ENCODE results near the gene CDH5.

CDH5 gene

DNA sequence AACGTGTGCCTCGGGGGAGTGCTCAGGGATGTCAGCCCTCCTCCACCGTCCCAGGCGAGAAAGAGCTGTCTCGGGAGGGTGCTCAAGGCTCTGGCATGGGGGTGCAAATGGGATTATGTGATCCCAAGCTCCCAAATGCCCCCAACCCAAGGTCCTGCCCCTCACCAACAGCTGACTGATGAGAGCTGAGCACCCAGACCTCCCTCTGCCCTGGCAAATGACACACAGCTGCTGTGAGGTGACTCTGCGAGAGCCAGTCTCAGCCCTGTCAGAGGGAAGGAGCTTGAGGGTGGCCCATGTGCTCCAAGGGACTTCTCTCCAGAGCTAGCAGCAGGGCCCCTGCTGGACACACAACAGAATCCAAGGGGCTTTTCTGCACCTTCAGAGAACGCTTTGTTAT, 7.7 kb downstream of the CDH5 start:
- DNase-seq (ENCODE audit: low read depth in 2 of 2) = no peak

GRCh38 chr16:66375451-66375850, 9.0 kb downstream of the CDH5 start:
- no peak for DNase-seq (ENCODE audit: low read depth in 2 of 2)

- no peak for DNase-seq (ENCODE audit: low read depth in 2 of 2)
These were observed 9.6 kb downstream of the CDH5 start for GRCh38 chr16:66376114-66376513.

GRCh38 chr16:66376577-66377305, 10.2 kb downstream of the CDH5 start:
- no peak for DNase-seq (ENCODE audit: low read depth in 2 of 2)

DNA sequence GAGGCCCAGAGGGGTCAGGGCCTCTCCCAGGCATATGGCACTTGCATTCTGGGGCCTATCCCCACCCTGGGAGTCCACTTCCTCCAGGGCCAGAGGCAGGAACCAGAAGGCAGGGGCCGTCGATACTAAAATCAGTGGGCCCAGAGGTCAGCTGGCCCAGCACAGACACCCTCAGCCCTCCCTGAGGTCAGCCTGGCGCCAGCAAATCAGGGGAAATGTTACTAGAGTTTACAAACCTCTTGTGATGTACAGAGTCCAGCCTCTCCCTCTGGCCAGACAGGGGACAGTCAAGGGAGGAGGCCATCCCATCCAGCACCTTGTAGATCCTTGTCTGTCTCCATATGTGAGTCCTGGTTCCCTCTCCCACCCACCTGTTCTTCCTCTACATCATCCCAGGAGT, 10.8 kb downstream of the CDH5 start:
- DNase-seq (ENCODE audit: low read depth in 2 of 2) = no peak

DNA sequence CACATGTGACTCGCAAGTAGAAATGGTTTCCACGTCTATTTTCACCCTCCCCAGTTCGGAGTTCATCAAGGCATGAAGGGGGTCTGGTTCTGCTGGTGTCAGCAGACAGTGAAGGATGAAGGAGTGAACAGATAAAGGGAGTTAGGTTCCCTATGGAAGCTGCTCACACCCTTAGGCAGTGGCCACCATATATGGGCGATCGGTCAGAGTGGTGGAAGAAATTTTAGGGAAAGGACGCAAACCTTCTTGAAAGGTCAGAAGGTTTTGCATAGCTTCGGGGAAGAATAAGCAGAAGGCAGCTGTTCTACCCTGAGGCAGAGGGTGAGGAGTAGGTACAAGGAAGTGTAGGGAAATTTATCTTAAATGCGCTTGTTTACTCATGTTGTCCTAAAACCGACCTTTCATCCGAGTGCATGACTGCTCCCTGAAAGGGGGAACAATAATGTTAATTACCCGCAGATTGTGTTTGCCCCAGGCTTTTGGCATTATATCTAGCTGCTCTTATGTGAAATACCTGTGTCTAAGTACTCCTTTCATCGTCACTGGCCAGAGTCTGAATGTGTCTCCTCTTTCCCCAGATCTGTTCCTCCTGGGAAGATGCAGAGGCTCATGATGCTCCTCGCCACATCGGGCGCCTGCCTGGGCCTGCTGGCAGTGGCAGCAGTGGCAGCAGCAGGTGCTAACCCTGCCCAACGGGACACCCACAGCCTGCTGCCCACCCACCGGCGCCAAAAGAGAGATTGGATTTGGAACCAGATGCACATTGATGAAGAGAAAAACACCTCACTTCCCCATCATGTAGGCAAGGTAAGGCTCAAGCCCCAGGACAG, 12.5 kb downstream of the CDH5 start:
- DNase-seq (ENCODE audit: low read depth in 2 of 2) = no peak

DNA sequence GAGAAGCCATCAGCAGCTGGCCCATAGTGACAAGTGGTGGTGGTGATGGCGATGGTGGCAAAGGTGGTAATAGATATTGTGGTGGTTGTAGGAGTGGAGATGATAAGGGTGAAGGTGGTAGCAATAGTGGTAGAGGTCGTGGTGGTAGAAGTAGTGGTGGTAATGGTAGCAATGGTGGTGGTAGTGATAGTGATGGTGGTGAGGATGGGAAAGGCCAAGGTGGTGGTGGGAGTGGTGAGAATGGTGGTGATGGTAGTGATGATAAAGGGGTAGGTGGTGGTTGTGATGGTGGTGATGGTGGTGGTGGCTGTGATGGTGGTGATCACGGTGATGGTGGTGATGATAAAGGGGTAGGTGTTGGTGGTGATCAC, 13.1 kb downstream of the CDH5 start:
- DNase-seq (ENCODE audit: low read depth in 2 of 2) = no peak

- no peak for DNase-seq (ENCODE audit: low read depth in 2 of 2)
These were observed 13.9 kb downstream of the CDH5 start for GRCh38 chr16:66380421-66380820.

DNA sequence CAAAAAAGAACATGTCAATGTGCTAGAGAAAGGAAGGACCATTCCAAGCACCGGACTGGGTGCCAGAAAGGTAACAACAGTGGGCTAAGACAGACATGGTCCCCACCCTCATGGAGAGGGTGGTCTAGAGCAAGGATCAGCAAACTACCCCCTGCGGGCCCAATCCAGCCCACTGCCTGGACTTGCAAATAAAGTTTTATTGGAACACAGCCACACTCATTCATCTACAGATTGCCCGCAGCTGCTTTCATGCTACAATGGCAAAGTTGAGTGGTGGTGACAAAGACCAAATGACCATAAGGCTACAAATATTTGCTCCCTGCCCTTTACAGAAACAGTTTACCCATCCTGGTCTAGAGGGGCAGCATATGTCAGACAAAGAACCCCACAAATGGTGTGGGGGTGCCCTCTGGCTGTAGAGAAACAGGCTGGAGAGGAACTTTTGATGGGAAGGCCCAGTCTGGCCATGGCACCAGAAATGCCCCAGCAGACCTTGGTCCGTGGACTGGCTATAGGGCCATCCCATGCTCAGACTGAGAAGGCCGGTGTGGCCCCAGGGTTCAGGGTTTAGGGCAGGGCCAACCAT, 15.2 kb downstream of the CDH5 start:
- DNase-seq (ENCODE audit: low read depth in 2 of 2) = no peak

GRCh38 chr16:66382171-66382965, 15.9 kb downstream of the CDH5 start:
- no peak for DNase-seq (ENCODE audit: low read depth in 2 of 2)

DNA sequence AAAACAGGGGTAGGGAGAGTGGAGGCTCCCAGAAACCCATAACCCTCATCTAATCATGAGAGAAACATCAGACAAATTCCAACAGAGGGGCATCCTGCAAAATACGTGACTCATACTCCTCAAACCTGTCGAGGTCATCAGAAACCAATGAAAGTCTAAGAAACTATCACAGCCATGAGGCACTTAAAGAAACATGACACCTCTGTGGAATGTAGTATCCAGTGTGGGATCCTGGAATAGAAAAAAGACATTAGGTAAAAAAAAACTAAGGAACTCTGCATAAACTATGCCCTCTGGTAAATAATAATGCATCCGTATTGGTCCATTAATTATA, 16.4 kb downstream of the CDH5 start:
- DNase-seq (ENCODE audit: low read depth in 2 of 2) = no peak

DNA sequence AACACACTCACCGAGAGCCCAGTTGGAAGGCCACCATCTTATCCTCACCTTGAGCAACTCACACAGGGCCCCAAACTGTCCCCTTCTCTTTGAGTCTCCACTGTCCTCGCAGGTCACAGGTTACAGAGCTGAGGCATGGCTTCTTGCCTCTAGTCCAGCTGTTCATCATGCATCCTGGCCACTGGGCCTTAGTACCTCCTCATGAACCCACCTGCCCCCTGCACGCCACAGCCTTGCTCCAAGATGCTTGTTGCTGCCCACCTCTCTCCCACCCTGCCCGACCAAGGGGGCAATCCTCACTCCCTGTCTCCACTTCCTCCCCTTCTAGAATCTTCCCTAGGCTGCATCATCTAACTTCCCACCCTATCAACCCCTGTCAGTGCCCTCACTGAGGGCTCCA, 17.1 kb downstream of the CDH5 start:
- no peak for DNase-seq (ENCODE audit: low read depth in 2 of 2)

- DNase-seq (ENCODE audit: low read depth in 2 of 2) = no peak
These were observed 18.9 kb downstream of the CDH5 start for GRCh38 chr16:66385415-66385814.

- no peak for DNase-seq (ENCODE audit: low read depth in 2 of 2)
These were observed 20.4 kb downstream of the CDH5 start for GRCh38 chr16:66386629-66387622.

- no peak for DNase-seq (ENCODE audit: low read depth in 2 of 2)
These were observed 21.4 kb downstream of the CDH5 start for GRCh38 chr16:66387817-66388332.

DNA sequence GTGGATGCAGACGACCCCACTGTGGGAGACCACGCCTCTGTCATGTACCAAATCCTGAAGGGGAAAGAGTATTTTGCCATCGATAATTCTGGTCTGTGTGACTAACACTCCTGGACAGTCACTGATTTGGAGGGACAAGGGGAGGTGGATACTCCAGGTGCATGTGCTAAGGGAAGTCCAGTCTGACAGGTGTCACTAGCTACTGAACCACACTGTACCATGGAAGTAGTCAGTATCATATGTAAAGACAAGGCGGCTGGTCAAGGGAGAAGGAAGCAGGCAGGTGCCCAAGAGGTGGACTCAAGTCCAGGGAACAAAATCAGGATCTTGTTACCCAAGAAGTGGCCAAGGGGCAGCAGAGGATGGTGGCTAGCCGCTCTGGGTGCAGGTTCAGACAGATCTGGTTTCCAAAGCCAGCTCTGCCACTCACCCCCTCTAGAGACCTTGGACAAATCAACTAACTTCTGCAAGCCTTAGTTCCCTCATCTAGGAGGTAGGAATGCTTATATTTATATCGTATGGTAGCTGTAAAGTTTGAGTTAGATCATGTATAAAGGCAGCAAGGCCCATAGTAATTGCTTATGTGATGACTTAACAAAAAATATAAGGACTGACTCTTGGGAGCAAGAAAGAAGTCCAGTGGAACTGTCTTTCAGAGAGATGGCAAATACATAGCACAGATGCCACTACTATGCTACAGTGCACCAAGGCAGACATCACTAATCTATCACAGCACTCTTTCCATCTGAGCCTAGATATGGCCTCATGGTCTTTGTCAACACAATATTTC, 22.1 kb downstream of the CDH5 start:
- no peak for DNase-seq (ENCODE audit: low read depth in 2 of 2)

GRCh38 chr16:66389256-66390176, 23.0 kb downstream of the CDH5 start:
- DNase-seq (ENCODE audit: low read depth in 2 of 2) = no peak

- no peak for DNase-seq (ENCODE audit: low read depth in 2 of 2)
These were observed 24.0 kb downstream of the CDH5 start for GRCh38 chr16:66390346-66391108.

Measured in stimulated activated CD4-positive, alpha-beta T cell treated with anti-CD3 and anti-CD28 coated beads, Interleukin-15, amount 100 ng/mL, for 48 hours (primary cell).